GM12874 (cell line): ENCODE results near the gene PRDM11.

Source experiments
- TF ChIP-seq, protein P1 (sequence below): IDR thresholded peaks from 2 replicates; pipeline ENCODE4 v1.5.1; 2011; ENCODE audit warnings: low read depth, mild to moderate bottlenecking, control low read depth, low read length, moderate library complexity; ENCODE audit not compliant: insufficient read depth

Gene PRDM11

GRCh38 chr11:45146072-45147016 is at the start of gene PRDM11:
Gene PRDM11 (plus strand): TSS chr11:45146639. CDS start chr11:45181767, 35,128 bp downstream.
- TF ChIP-seq, protein P1, sequence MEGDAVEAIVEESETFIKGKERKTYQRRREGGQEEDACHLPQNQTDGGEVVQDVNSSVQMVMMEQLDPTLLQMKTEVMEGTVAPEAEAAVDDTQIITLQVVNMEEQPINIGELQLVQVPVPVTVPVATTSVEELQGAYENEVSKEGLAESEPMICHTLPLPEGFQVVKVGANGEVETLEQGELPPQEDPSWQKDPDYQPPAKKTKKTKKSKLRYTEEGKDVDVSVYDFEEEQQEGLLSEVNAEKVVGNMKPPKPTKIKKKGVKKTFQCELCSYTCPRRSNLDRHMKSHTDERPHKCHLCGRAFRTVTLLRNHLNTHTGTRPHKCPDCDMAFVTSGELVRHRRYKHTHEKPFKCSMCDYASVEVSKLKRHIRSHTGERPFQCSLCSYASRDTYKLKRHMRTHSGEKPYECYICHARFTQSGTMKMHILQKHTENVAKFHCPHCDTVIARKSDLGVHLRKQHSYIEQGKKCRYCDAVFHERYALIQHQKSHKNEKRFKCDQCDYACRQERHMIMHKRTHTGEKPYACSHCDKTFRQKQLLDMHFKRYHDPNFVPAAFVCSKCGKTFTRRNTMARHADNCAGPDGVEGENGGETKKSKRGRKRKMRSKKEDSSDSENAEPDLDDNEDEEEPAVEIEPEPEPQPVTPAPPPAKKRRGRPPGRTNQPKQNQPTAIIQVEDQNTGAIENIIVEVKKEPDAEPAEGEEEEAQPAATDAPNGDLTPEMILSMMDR = no peak

- TF ChIP-seq, protein P1 = no peak
These were observed 48.5 kb upstream of the PRDM11 start for GRCh38 chr11:45097721-45098493.

DNA sequence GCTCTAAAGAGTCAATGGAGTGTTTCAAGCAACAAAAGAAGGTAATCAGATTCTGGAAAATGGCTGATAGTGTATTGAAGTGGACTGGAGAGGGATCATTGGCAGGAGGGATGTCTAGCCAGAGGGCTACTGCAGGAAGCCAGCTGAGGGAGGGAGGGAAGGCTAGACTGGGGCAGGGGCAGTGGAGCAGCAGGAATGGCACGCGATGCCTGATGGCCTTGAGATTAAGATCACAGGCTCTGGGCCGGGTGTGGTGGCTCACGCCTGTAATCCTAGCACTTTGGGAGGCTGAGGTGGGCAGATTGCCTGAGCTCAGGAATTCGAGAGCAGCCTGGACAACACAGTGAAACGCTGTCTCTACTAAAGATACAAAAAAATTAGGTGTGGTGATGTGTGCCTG is 47.5 kb upstream of the PRDM11 start:
- TF ChIP-seq, protein P1 = no peak

DNA sequence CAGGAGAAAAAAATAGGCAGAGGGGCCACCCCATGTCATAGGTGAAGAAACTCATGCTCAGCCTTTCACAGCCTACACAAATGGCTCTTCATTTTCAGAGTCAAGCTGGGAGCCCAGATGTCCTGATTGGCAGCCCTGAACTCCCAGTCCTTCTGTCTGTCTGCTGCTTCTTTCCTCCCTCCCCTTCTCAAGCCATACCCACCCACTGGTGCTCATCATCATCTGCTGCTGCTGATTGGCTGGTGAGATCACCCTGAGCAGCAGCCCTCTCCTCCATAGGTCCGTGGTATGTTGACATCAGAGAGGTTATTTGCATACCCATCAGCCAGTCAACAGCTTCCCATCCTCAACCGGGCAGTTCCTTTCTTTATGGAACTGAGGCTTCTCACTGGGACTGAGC is 46.1 kb upstream of the PRDM11 start:
- TF ChIP-seq, protein P1 = no peak

GRCh38 chr11:45102361-45102809 is 44.1 kb upstream of the PRDM11 start:
- TF ChIP-seq, protein P1 = no peak

DNA sequence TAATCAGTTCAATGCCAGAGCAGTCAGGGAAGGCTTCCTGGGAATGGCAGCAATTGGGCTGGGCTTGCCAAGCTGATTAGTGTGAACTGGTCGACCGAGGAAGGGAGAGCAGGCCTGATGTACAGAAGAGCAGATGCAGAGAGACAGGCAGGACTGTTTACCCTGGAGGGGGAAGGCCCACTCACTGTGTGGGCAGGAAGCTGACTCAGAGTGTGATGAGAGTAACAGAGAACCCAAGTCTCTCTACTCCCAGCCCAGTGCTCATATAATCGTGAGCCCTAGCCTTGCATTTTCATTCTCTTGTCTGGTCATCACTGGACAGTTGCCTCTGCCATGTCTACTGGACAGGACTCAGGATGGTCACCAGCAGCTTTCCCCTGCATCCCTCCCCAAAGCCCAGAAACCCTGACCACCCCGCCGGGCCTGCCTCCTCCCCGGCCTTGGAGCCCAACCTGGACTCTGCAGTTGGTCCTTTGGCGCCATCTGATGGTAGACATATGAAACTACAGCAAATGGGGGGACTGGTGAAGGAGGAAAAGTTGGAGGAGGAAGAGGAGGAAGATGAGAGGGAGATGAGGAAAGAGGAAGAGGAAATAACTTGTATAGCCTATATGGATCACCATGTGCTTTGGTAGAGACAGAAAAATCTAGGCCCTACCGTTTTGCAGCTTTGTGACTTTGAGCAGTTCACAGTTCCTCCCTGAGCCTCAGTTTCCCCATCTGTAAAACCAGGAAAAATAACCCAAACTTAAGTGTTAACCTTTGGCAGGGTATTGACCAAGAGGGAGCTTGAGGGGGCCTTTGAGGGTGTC is 43.4 kb upstream of the PRDM11 start:
- TF ChIP-seq, protein P1 = peak; percentile 75
